ENCODE results near the gene RAPGEF6.

Gene RAPGEF6

GRCh38 chr5:131482617-131483016 lies 152.4 kb downstream of the RAPGEF6 start:
- Histone ChIP-seq H3K4me3 (no peak overlapping the region), H3K9ac (no peak overlapping the region), H3K9me3 (peaks cover 6% of the 10 kb centered on the region), H4K20me1 (no peaks in the 10 kb centered on the region), H3K27me3 (no peaks in the 10 kb centered on the region), H3K36me3 (peaks cover 83% of the 10 kb centered on the region), H3K4me1 (no peaks in the 10 kb centered on the region), H3K4me2 (no peak overlapping the region), H3K27ac (no peak overlapping the region)
- no peak for TF ChIP-seq Cebpa-rat (IDR thresholded peaks at IDR 0.05)

- Histone ChIP-seq H3K9ac (no peak overlapping the region), H3K36me3 (peaks cover 82% of the 10 kb centered on the region)
- no peak for TF ChIP-seq Cebpa-rat (IDR thresholded peaks at IDR 0.05)
Measured at GRCh38 chr5:131481569-131481968, 153.5 kb downstream of the RAPGEF6 start.

GRCh38 chr5:131475541-131475941 lies 159.5 kb downstream of the RAPGEF6 start:
- Histone ChIP-seq H3K4me3 (no peak overlapping the region), H3K27ac (no peak overlapping the region), H3K4me2 (no peak overlapping the region), H3K4me1 (no peaks in the 10 kb centered on the region), H3K36me3 (peaks cover 69% of the 10 kb centered on the region), H3K9ac (no peak overlapping the region), H3K9me3 (no peaks in the 10 kb centered on the region), H4K20me1 (no peaks in the 10 kb centered on the region), H3K27me3 (no peaks in the 10 kb centered on the region)
- TF ChIP-seq Cebpa-rat (IDR thresholded peaks at IDR 0.05) = no peak

More at GRCh38 chr5:131481569-131481968, 153.5 kb downstream of the RAPGEF6 start:
- no peaks in the 10 kb centered on the region for H3K27me3 ChIP-seq
- no peaks in the 10 kb centered on the region for H4K20me1 ChIP-seq
- no peaks in the 10 kb centered on the region for H3K4me1 ChIP-seq
- H3K4me2 ChIP-seq = no peak overlapping the region
- H3K9me3 ChIP-seq = no peaks in the 10 kb centered on the region; the same call in 1 of the 2 replicates
- no peak overlapping the region for H3K27ac ChIP-seq
- no peak overlapping the region for H3K4me3 ChIP-seq

GRCh38 chr5:131473731-131474130 lies 161.3 kb downstream of the RAPGEF6 start:
- peaks cover 63% of the 10 kb centered on the region for H3K36me3 ChIP-seq
- no peak for TF ChIP-seq Cebpa-rat (IDR thresholded peaks at IDR 0.05)
- no peaks in the 10 kb centered on the region for H3K27me3 ChIP-seq
- H3K9me3 ChIP-seq = no peaks in the 10 kb centered on the region
- H4K20me1 ChIP-seq = no peaks in the 10 kb centered on the region
- H3K4me1 ChIP-seq = no peaks in the 10 kb centered on the region
- H3K4me3 ChIP-seq = no peak overlapping the region
- H3K4me2 ChIP-seq = no peak overlapping the region
- H3K27ac ChIP-seq = no peak overlapping the region
- no peak overlapping the region for H3K9ac ChIP-seq

- TF ChIP-seq Cebpa-rat (IDR thresholded peaks at IDR 0.05) = no peak
- peaks cover 68% of the 10 kb centered on the region for H3K36me3 ChIP-seq
Measured at GRCh38 chr5:131466171-131466766, 168.8 kb downstream of the RAPGEF6 start.

GRCh38 chr5:131463656-131464055 lies 171.4 kb downstream of the RAPGEF6 start:
- no peak overlapping the region for H3K4me2 ChIP-seq
- H3K27me3 ChIP-seq = no peaks in the 10 kb centered on the region
- peaks cover 73% of the 10 kb centered on the region for H3K36me3 ChIP-seq
- H3K27ac ChIP-seq = no peak overlapping the region
- no peaks in the 10 kb centered on the region for H3K4me1 ChIP-seq
- H3K9ac ChIP-seq = no peak overlapping the region
- no peaks in the 10 kb centered on the region for H4K20me1 ChIP-seq
- no peak overlapping the region for H3K4me3 ChIP-seq
- TF ChIP-seq Cebpa-rat (IDR thresholded peaks at IDR 0.05) = no peak
- H3K9me3 ChIP-seq = no peaks in the 10 kb centered on the region

More at GRCh38 chr5:131466171-131466766, 168.8 kb downstream of the RAPGEF6 start:
- H3K9me3 ChIP-seq = no peaks in the 10 kb centered on the region
- no peak overlapping the region for H3K27ac ChIP-seq
- no peak overlapping the region for H3K4me2 ChIP-seq
- no peaks in the 10 kb centered on the region for H4K20me1 ChIP-seq
- H3K4me3 ChIP-seq = no peak overlapping the region
- H3K9ac ChIP-seq = no peak overlapping the region
- no peaks in the 10 kb centered on the region for H3K4me1 ChIP-seq
- no peaks in the 10 kb centered on the region for H3K27me3 ChIP-seq

- no peak overlapping the region for H3K9ac ChIP-seq
- H3K9me3 ChIP-seq = no peaks in the 10 kb centered on the region
- H3K4me1 ChIP-seq = no peaks in the 10 kb centered on the region
- H3K4me3 ChIP-seq = no peak overlapping the region
- H3K36me3 ChIP-seq = peaks cover 76% of the 10 kb centered on the region
- H3K4me2 ChIP-seq = no peak overlapping the region
- H4K20me1 ChIP-seq = no peaks in the 10 kb centered on the region
- no peak for TF ChIP-seq Cebpa-rat (IDR thresholded peaks at IDR 0.05)
- H3K27ac ChIP-seq = no peak overlapping the region
- H3K27me3 ChIP-seq = no peaks in the 10 kb centered on the region
Measured at GRCh38 chr5:131462454-131462853, 172.6 kb downstream of the RAPGEF6 start.

- no peak overlapping the region for H3K4me3 ChIP-seq
- no peaks in the 10 kb centered on the region for H3K27me3 ChIP-seq
- no peak overlapping the region for H3K4me2 ChIP-seq
- TF ChIP-seq Cebpa-rat (IDR thresholded peaks at IDR 0.05) = no peak
- no peaks in the 10 kb centered on the region for H4K20me1 ChIP-seq
- no peak overlapping the region for H3K27ac ChIP-seq
- peaks cover 76% of the 10 kb centered on the region for H3K36me3 ChIP-seq
- no peak overlapping the region for H3K9ac ChIP-seq
- no peaks in the 10 kb centered on the region for H3K4me1 ChIP-seq
- no peaks in the 10 kb centered on the region for H3K9me3 ChIP-seq
Measured at GRCh38 chr5:131461742-131462141, 173.3 kb downstream of the RAPGEF6 start.

GRCh38 chr5:131460867-131461572 lies 174.0 kb downstream of the RAPGEF6 start:
- Histone ChIP-seq H3K27ac (no peak overlapping the region), H3K9me3 (no peaks in the 10 kb centered on the region), H3K4me3 (no peak overlapping the region), H3K27me3 (no peaks in the 10 kb centered on the region), H4K20me1 (no peaks in the 10 kb centered on the region), H3K36me3 (peaks cover 75% of the 10 kb centered on the region), H3K9ac (no peak overlapping the region), H3K4me2 (no peak overlapping the region), H3K4me1 (no peaks in the 10 kb centered on the region)
- no peak for TF ChIP-seq Cebpa-rat (IDR thresholded peaks at IDR 0.05)

- H4K20me1 ChIP-seq = no peaks in the 10 kb centered on the region
- no peak for TF ChIP-seq Cebpa-rat (IDR thresholded peaks at IDR 0.05)
- H3K4me1 ChIP-seq = no peaks in the 10 kb centered on the region
- H3K4me2 ChIP-seq = no peak overlapping the region
- no peak overlapping the region for H3K4me3 ChIP-seq
- H3K9me3 ChIP-seq = no peaks in the 10 kb centered on the region
- H3K27ac ChIP-seq = no peak overlapping the region
- H3K9ac ChIP-seq = no peak overlapping the region
- H3K36me3 ChIP-seq = peaks cover 78% of the 10 kb centered on the region
- no peaks in the 10 kb centered on the region for H3K27me3 ChIP-seq
Measured at GRCh38 chr5:131460133-131460532, 174.9 kb downstream of the RAPGEF6 start.
